Smooth muscle cell (in vitro differentiated cells): ENCODE data around the gene PTPRQ. TPM values are rescaled to one million over a fixed set of nuclear protein-coding genes. Genes with fewer than 3 reads are reported as not detected.

Source experiments
- DNase-seq: peaks from one replicate; lab custom pipeline; 2025; ENCODE audit not compliant: unreplicated experiment; lab: John Stamatoyannopoulos, UW
- H2AFZ ChIP-seq: fragments of 200-600 bp; sonication (generic); 2 replicates; pipeline ENCODE4 v1.6.0; 2016; ENCODE audit warnings: antibody characterized with exemption, low read depth, mild to moderate bottlenecking
- H3F3A ChIP-seq: fragments of 200-600 bp; sonication (generic); 2 replicates; pipeline ENCODE4 v1.6.0; 2017; ENCODE audit warnings: antibody characterized with exemption, low read depth
- H3K27ac ChIP-seq: fragments of 200-600 bp; sonication (generic); 2 replicates; pipeline ENCODE4 v1.5.1; 2016; ENCODE audit warnings: low read depth, mild to moderate bottlenecking
- H3K27me3 ChIP-seq: fragments of 200-600 bp; sonication (generic); 2 replicates; pipeline ENCODE4 v1.6.1; 2016; ENCODE audit warnings: low read depth, mild to moderate bottlenecking
- H3K36me3 ChIP-seq: fragments of 200-600 bp; sonication (generic); 2 replicates; pipeline ENCODE4 v1.5.1; 2016; ENCODE audit warnings: low read depth
- H3K4me1 ChIP-seq: fragments of 200-600 bp; sonication (generic); 2 replicates; pipeline ENCODE4 v1.5.1; 2016; ENCODE audit warnings: low read depth
- H3K4me2 ChIP-seq: fragments of 200-600 bp; sonication (generic); 2 replicates; pipeline ENCODE4 v1.6.0; 2016; ENCODE audit warnings: mild to moderate bottlenecking
- H3K4me3 ChIP-seq: fragments of 200-600 bp; sonication (generic); 2 replicates; pipeline ENCODE4 v1.5.1; 2016; ENCODE audit warnings: mild to moderate bottlenecking
- H3K79me2 ChIP-seq: fragments of 200-600 bp; sonication (generic); 2 replicates; pipeline ENCODE4 v1.6.0; 2016; ENCODE audit warnings: low read depth, mild to moderate bottlenecking
- H3K9ac ChIP-seq: fragments of 200-600 bp; sonication (generic); 2 replicates; pipeline ENCODE4 v1.6.0; 2016; ENCODE audit warnings: low read depth
- H3K9me3 ChIP-seq: fragments of 200-600 bp; sonication (generic); replicated peaks from 2 replicates; pipeline ENCODE4 v1.5.1; 2016; ENCODE audit warnings: low read depth
- H4K20me1 ChIP-seq: fragments of 200-600 bp; sonication (generic); 2 replicates; pipeline ENCODE4 v1.6.0; 2016; ENCODE audit warnings: low read depth
- CTCF ChIP-seq: fragments of 200-600 bp; sonication (generic); IDR thresholded peaks from 2 replicates; pipeline ENCODE4 v1.5.1; 2017; ENCODE audit warnings: borderline replicate concordance, mild to moderate bottlenecking, antibody characterized with exemption; ENCODE audit not compliant: insufficient read depth, poor library complexity, severe bottlenecking
- WGBS: methylation state at CpG from one replicate; pipeline ENCODE4 v1.1.7; 2016; ENCODE audit warnings: low lambda C conversion rate; 5-methylcytosine and 5-hydroxymethylcytosine counted together
- polyA plus RNA-seq: library from polyadenylated mRNA; unstranded; fragments of >200 nt; fragmentation: Nextera tagmentation; extraction: Ambion mirVana; gene quantifications from 2 replicates; pipeline ENCODE4 v1.2.1, GENCODE V29; 2016
- total RNA-seq: library from RNA; depleted of rRNA; stranded (reverse); fragments of >200 nt; gene quantifications from 2 replicates; pipeline ENCODE4 v1.2.3, GENCODE V29; 2014

PTPRQ gene
- total and polyA plus RNA-seq, 2 experiments from 2014 or later: 0.04 TPM; not detected in 1

GRCh38 chr12:80559766-80560165, 115.7 kb downstream of the PTPRQ start:
- H3F3A ChIP-seq: no peaks in the 10 kb centered on the region
- no peaks in the 10 kb centered on the region for H4K20me1 ChIP-seq
- no peaks in the 10 kb centered on the region for H3K4me1 ChIP-seq
- H3K9me3 ChIP-seq: no peaks in the 10 kb centered on the region
- no peak overlapping the region for H3K9ac ChIP-seq
- H3K79me2 ChIP-seq: no peaks in the 10 kb centered on the region
- H3K27me3 ChIP-seq: peaks cover 14% of the 10 kb centered on the region
- no peak overlapping the region for H3K27ac ChIP-seq
- 77% methylated on average over 1 of the region's 1 CpG for WGBS
- no peak for TF ChIP-seq CTCF
- no peak overlapping the region for H3K4me3 ChIP-seq
- no peak overlapping the region for H2AFZ ChIP-seq
- no peaks in the 10 kb centered on the region for H3K36me3 ChIP-seq
- H3K4me2 ChIP-seq: no peak overlapping the region
- no peak for DNase-seq

GRCh38 chr12:80565271-80565670, 121.2 kb downstream of the PTPRQ start:
- H3K9me3 ChIP-seq: no peaks in the 10 kb centered on the region
- TF ChIP-seq CTCF: no peak
- peaks cover 14% of the 10 kb centered on the region for H3K27me3 ChIP-seq
- no peak overlapping the region for H3K9ac ChIP-seq
- no peaks in the 10 kb centered on the region for H4K20me1 ChIP-seq
- WGBS: 15% methylated on average over 2 of the region's 2 CpGs
- no peak overlapping the region for H3K4me3 ChIP-seq
- no peak overlapping the region for H3K4me2 ChIP-seq
- H3K36me3 ChIP-seq: no peaks in the 10 kb centered on the region
- DNase-seq: no peak
- peak overlapping the region; percentile 35 for H2AFZ ChIP-seq
- H3K79me2 ChIP-seq: no peaks in the 10 kb centered on the region
- H3K27ac ChIP-seq: peak overlapping the region; percentile 17
- H3K4me1 ChIP-seq: no peaks in the 10 kb centered on the region
- H3F3A ChIP-seq: no peaks in the 10 kb centered on the region

- Histone ChIP-seq H3K27ac (no peak overlapping the region), H3F3A (no peaks in the 10 kb centered on the region), H3K79me2 (no peaks in the 10 kb centered on the region), H3K4me3 (no peak overlapping the region), H4K20me1 (no peaks in the 10 kb centered on the region), H3K4me1 (no peaks in the 10 kb centered on the region), H3K36me3 (no peaks in the 10 kb centered on the region), H3K9me3 (no peaks in the 10 kb centered on the region), H3K9ac (no peak overlapping the region), H3K4me2 (no peak overlapping the region), H3K27me3 (no peaks in the 10 kb centered on the region), H2AFZ (no peak overlapping the region)
- no peak for TF ChIP-seq CTCF
- no peak for DNase-seq
Measured at GRCh38 chr12:80567401-80567800, 123.4 kb downstream of the PTPRQ start.

GRCh38 chr12:80576641-80577418, 132.8 kb downstream of the PTPRQ start:
- Histone ChIP-seq H3F3A (no peaks in the 10 kb centered on the region), H3K27me3 (no peaks in the 10 kb centered on the region), H3K9me3 (no peaks in the 10 kb centered on the region), H3K27ac (no peak overlapping the region), H3K79me2 (no peaks in the 10 kb centered on the region), H2AFZ (no peak overlapping the region), H3K4me2 (no peak overlapping the region), H3K4me1 (peaks cover 8% of the 10 kb centered on the region), H3K36me3 (no peaks in the 10 kb centered on the region), H4K20me1 (no peaks in the 10 kb centered on the region), H3K9ac (no peak overlapping the region), H3K4me3 (no peak overlapping the region)
- no peak for TF ChIP-seq CTCF
- DNase-seq: no peak
- 95% methylated on average over 3 of the region's 3 CpGs for WGBS
